HG03469 (cell line): ENCODE data around the gene MAST4.
"Not testable (repeated sequence)": the region's sequence is repeated elsewhere in the genome, so short reads cannot be mapped to it uniquely, and the experiment has no call there.

Experiments
- ATAC-seq: cut with Tn5 transposase; IDR thresholded peaks from one replicate; pipeline ENCODE4 v1.9.1; 2021; ENCODE audit warnings: mild to moderate bottlenecking, moderate library complexity, moderate number of reproducible peaks; ENCODE audit not compliant: unreplicated experiment

MAST4 gene

GRCh38 chr5:66741394-66741793 is 145.2 kb downstream of the MAST4 start:
- ATAC-seq: no peak

GRCh38 chr5:66742083-66742895 is 146.1 kb downstream of the MAST4 start:
- ATAC-seq: no peak

- ATAC-seq: no peak
Measured at GRCh38 chr5:66742896-66743247, 146.7 kb downstream of the MAST4 start.

- no peak for ATAC-seq
Measured at GRCh38 chr5:66743344-66743743, 147.2 kb downstream of the MAST4 start.

- ATAC-seq: no peak
Measured at GRCh38 chr5:66744040-66744439, 147.8 kb downstream of the MAST4 start.

- no peak for ATAC-seq
Measured at GRCh38 chr5:66745297-66745696, 149.1 kb downstream of the MAST4 start.

GRCh38 chr5:66747607-66748006 is 151.4 kb downstream of the MAST4 start:
- ATAC-seq: no peak

GRCh38 chr5:66752668-66753067 is 156.5 kb downstream of the MAST4 start:
- not testable (repeated sequence) for ATAC-seq

- ATAC-seq: no peak
Measured at GRCh38 chr5:66757219-66757833, 161.1 kb downstream of the MAST4 start.

- no peak for ATAC-seq
Measured at GRCh38 chr5:66757834-66758371, 161.7 kb downstream of the MAST4 start.

- no peak for ATAC-seq
Measured at GRCh38 chr5:66769030-66769733, 173.0 kb downstream of the MAST4 start.

- ATAC-seq: no peak
Measured at GRCh38 chr5:66769839-66770617, 173.8 kb downstream of the MAST4 start.

- no peak for ATAC-seq
Measured at GRCh38 chr5:66777868-66778267, 181.7 kb downstream of the MAST4 start.

GRCh38 chr5:66779528-66779927 is 183.3 kb downstream of the MAST4 start:
- no peak for ATAC-seq

- ATAC-seq: no peak
Measured at GRCh38 chr5:66788556-66788955, 192.4 kb downstream of the MAST4 start.

- no peak for ATAC-seq
Measured at GRCh38 chr5:66789434-66789833, 193.2 kb downstream of the MAST4 start.

- ATAC-seq: no peak
Measured at GRCh38 chr5:66793049-66793448, 196.9 kb downstream of the MAST4 start.

GRCh38 chr5:66795682-66796081 is 199.5 kb downstream of the MAST4 start:
- no peak for ATAC-seq

GRCh38 chr5:66796305-66797292 is 200.4 kb downstream of the MAST4 start:
- no peak for ATAC-seq

GRCh38 chr5:66802941-66803340 is 206.7 kb downstream of the MAST4 start:
- no peak for ATAC-seq
